ENCODE data around the gene ECT2. TPM values are rescaled to one million over a fixed set of nuclear protein-coding genes. Genes with fewer than 3 reads are reported as not detected.

Gene ECT2
- polyA plus RNA-seq, 1 donor from 2014 or later: 6.3 TPM

- no peak overlapping the region for H3K4me3 ChIP-seq (ENCODE audit: low read length)
- no peaks in the 10 kb centered on the region for H3F3A ChIP-seq (ENCODE audit: insufficient read depth, low read length, poor library complexity, severe bottlenecking)
- no peak overlapping the region for H3K4me2 ChIP-seq (ENCODE audit: low read length)
- no peaks in the 10 kb centered on the region for H3K9me3 ChIP-seq (ENCODE audit: low read length)
- no peaks in the 10 kb centered on the region for H3K79me2 ChIP-seq (replicated peaks; ENCODE audit: insufficient read depth, low read length)
- H3K27me3 ChIP-seq (ENCODE audit: insufficient read depth, low read depth, low read length): no peaks in the 10 kb centered on the region
- H3K9me2 ChIP-seq (ENCODE audit: insufficient read depth, low read length): no peaks in the 10 kb centered on the region
- no peak overlapping the region for H3K27ac ChIP-seq (ENCODE audit: low read length)
- H4K20me1 ChIP-seq (ENCODE audit: insufficient read depth): no peaks in the 10 kb centered on the region
- H3K9ac ChIP-seq (ENCODE audit: low read length): no peak overlapping the region
- no peaks in the 10 kb centered on the region for H3K36me3 ChIP-seq (ENCODE audit: insufficient read depth, low read length)
- TF ChIP-seq, protein P1, sequence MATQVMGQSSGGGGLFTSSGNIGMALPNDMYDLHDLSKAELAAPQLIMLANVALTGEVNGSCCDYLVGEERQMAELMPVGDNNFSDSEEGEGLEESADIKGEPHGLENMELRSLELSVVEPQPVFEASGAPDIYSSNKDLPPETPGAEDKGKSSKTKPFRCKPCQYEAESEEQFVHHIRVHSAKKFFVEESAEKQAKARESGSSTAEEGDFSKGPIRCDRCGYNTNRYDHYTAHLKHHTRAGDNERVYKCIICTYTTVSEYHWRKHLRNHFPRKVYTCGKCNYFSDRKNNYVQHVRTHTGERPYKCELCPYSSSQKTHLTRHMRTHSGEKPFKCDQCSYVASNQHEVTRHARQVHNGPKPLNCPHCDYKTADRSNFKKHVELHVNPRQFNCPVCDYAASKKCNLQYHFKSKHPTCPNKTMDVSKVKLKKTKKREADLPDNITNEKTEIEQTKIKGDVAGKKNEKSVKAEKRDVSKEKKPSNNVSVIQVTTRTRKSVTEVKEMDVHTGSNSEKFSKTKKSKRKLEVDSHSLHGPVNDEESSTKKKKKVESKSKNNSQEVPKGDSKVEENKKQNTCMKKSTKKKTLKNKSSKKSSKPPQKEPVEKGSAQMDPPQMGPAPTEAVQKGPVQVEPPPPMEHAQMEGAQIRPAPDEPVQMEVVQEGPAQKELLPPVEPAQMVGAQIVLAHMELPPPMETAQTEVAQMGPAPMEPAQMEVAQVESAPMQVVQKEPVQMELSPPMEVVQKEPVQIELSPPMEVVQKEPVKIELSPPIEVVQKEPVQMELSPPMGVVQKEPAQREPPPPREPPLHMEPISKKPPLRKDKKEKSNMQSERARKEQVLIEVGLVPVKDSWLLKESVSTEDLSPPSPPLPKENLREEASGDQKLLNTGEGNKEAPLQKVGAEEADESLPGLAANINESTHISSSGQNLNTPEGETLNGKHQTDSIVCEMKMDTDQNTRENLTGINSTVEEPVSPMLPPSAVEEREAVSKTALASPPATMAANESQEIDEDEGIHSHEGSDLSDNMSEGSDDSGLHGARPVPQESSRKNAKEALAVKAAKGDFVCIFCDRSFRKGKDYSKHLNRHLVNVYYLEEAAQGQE (IDR thresholded peaks at IDR 0.05; ENCODE audit: borderline replicate concordance): no peak
- TF ChIP-seq POLR2AphosphoS5 (IDR thresholded peaks at IDR 0.05) (no peak), RAD21 (conservative IDR thresholded peaks at IDR 0.05) (no peak), EZH2 (IDR thresholded peaks at IDR 0.05; ENCODE audit: borderline replicate concordance, insufficient read depth, low read length, poor library complexity, severe bottlenecking) (no peak), CTCF (IDR thresholded peaks at IDR 0.05; ENCODE audit: poor library complexity, severe bottlenecking) (no peak), SMC3 (conservative IDR thresholded peaks at IDR 0.05; ENCODE audit: poor library complexity) (no peak), EP300 (conservative IDR thresholded peaks at IDR 0.05; ENCODE audit: poor library complexity, severe bottlenecking) (no peak), MXI1 (conservative IDR thresholded peaks at IDR 0.05; ENCODE audit: poor library complexity, severe bottlenecking) (no peak), TAF1 (IDR thresholded peaks at IDR 0.05; ENCODE audit: low read depth) (no peak)
- no peak overlapping the region for H2AFZ ChIP-seq (ENCODE audit: low read depth, low read length)
These were observed 104.5 kb downstream of the ECT2 start for GRCh38 chr3:172855037-172855436.

DNA sequence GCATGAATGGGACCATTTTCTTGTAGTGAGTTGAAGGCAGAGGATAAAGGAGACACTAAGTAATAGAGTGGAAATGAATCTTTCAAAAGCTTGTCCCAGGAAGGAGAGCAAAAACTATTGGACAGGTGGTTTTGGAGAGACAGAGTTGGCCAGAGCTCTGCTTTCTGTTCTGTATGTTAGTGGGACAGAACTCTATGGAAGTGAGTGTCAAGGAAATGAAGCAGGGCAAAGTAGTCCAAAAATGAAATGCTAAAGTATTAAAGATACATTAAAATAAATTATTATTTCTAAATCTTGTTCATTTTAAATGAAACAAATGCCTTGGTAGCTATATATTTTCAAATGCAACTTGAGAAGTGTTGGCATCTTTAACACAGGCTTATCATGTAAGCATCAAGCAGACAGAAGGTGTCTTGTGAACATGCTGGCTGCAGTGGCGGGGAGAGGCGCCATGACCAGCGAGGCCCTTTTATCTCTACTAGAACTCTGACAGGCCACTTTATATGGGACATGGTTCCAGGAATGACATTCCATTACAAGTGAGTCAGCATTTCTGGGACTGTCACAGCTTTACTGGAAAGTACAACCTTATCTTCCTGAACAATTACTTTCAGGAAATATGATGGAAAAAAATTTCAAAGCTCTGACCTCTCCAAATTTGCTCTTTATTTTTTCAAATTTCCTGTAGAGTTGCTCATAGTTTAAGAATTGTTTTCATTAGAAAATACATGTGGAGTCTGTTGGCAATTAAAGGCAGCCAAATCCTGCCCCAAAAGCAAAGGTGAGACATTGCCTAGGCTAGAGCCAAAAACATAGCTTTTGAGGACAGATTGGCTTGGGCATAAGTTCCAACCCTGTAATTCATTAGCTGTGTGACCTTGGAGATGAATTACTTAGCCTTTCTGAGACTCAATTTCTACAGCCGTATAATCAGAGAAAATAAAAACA is 106.5 kb downstream of the ECT2 start:
- no peaks in the 10 kb centered on the region for H3K9me2 ChIP-seq (ENCODE audit: insufficient read depth, low read length)
- no peak overlapping the region for H3K4me3 ChIP-seq (ENCODE audit: low read length)
- H3K36me3 ChIP-seq (ENCODE audit: insufficient read depth, low read length): no peaks in the 10 kb centered on the region
- H3F3A ChIP-seq (ENCODE audit: insufficient read depth, low read length, poor library complexity, severe bottlenecking): no peaks in the 10 kb centered on the region
- H4K20me1 ChIP-seq (ENCODE audit: insufficient read depth): no peaks in the 10 kb centered on the region
- H3K27ac ChIP-seq (ENCODE audit: low read length): no peak overlapping the region
- H3K9me3 ChIP-seq (ENCODE audit: low read length): no peaks in the 10 kb centered on the region
- no peaks in the 10 kb centered on the region for H3K79me2 ChIP-seq (replicated peaks; ENCODE audit: insufficient read depth, low read length)
- TF ChIP-seq TAF1 (IDR thresholded peaks at IDR 0.05; ENCODE audit: low read depth) (no peak), EZH2 (IDR thresholded peaks at IDR 0.05; ENCODE audit: borderline replicate concordance, insufficient read depth, low read length, poor library complexity, severe bottlenecking) (no peak), EP300 (conservative IDR thresholded peaks at IDR 0.05; ENCODE audit: poor library complexity, severe bottlenecking) (no peak), RAD21 (conservative IDR thresholded peaks at IDR 0.05) (no peak), POLR2AphosphoS5 (IDR thresholded peaks at IDR 0.05) (no peak), MXI1 (conservative IDR thresholded peaks at IDR 0.05; ENCODE audit: poor library complexity, severe bottlenecking) (no peak), SMC3 (conservative IDR thresholded peaks at IDR 0.05; ENCODE audit: poor library complexity) (no peak), CTCF (IDR thresholded peaks at IDR 0.05; ENCODE audit: poor library complexity, severe bottlenecking) (no peak)
- TF ChIP-seq, protein P1 (IDR thresholded peaks at IDR 0.05; ENCODE audit: borderline replicate concordance): no peak
- H3K9ac ChIP-seq (ENCODE audit: low read length): no peak overlapping the region
- no peak overlapping the region for H2AFZ ChIP-seq (ENCODE audit: low read depth, low read length)
- H3K4me2 ChIP-seq (ENCODE audit: low read length): no peak overlapping the region
- H3K27me3 ChIP-seq (ENCODE audit: insufficient read depth, low read depth, low read length): no peaks in the 10 kb centered on the region
